HG03571 (cell line): ENCODE measurements around the gene ATP6V0D1.

ENCODE experiments used
- ATAC-seq: cut with Tn5 transposase; IDR thresholded peaks from one replicate; pipeline ENCODE4 v1.9.1; 2021; ENCODE audit not compliant: unreplicated experiment

Gene ATP6V0D1

GRCh38 chr16:67394155-67395104, 86.5 kb downstream of the ATP6V0D1 start:
- ATAC-seq = no peak

DNA sequence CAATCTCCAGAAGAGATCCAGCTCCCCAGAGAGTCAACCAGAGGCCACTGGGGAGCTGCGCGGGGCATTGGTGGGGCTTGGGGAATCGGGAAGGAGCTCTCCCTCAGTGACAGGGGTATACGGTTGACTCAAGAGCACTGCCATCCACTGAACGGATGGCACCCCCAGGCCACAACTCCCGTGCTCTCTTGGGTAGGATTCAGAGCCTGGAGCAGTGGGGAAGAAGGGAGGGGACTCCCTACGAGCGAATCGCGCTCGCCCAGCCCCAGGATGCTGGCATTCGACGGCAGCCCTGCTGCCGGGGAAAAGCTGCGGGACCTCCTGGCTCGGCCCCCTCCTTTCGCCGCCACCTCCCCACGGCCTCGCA, 87.2 kb downstream of the ATP6V0D1 start:
- ATAC-seq = no peak

DNA sequence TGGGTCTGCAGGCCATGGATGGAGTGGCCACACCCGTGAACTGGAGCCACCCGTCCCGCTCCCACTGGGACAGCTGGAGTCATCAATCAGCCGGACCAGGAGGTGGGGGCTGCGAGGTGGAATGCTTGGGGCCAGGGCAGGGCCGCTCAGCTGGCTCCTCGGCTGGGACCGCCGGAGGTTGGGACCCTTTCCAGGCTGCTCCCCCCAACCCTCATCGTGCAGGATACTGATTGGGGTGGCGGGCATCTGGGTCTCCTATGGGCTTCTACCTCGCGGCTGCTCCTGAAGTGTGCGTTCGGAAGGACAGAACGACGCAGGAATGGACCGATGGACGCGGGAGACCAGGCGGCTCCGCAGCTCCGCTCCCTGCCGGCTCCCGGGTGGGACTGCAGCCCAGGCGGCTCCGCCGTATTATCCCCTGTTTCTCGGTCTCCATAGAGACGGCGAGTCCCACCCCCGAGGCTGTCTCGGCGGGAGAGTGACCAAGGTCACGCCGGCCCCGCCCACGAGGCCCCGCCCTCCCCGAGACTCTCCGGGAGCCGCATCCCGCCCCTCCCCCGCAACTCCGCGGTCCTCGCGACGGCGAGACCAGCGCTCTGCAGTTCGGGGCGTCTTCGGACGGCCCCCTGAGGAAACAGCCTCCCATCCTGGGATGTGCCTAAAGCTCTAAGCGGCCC, 87.7 kb downstream of the ATP6V0D1 start, which contains the start of gene TPPP3:
Gene TPPP3 (minus strand): TSS at position 388 of the 677 bp plus-strand sequence. CDS start 2,387 bp downstream, outside the sequence.
- no peak for ATAC-seq

DNA sequence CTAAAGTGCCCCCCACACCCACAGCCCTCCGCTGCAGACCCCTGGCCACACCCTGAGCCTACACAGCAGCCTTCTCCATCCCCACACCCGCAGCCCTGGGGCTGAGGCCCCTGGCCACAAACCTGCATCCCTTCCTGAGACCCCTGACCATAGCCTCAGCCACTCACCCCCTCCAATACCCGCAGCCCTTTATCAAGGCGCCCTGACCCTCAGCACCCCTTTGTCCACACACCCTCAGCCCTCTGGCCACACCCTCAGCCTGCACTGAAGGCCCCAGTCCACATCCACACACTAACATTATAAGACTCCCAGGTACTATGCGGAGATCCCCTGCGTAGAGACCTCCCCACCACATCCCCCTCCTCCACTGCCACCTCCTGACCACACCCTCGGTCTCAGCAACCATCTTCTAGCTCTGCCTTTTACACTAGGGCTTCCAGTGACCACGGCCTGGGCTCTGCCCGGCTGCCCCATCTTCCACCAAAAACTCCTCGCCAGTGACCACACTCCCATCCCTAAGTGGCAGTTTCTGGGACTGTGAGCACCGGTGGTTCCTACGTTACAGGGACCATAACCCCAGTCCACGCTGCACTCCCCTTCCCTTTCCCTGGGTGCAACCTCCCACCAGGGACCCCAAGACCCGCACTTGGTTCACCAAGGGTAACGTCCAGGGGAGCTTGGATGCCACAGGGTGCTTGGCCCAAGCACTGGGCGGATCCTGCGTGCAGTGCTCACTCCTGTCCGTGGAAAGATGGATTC, 88.5 kb downstream of the ATP6V0D1 start:
- no peak for ATAC-seq

DNA sequence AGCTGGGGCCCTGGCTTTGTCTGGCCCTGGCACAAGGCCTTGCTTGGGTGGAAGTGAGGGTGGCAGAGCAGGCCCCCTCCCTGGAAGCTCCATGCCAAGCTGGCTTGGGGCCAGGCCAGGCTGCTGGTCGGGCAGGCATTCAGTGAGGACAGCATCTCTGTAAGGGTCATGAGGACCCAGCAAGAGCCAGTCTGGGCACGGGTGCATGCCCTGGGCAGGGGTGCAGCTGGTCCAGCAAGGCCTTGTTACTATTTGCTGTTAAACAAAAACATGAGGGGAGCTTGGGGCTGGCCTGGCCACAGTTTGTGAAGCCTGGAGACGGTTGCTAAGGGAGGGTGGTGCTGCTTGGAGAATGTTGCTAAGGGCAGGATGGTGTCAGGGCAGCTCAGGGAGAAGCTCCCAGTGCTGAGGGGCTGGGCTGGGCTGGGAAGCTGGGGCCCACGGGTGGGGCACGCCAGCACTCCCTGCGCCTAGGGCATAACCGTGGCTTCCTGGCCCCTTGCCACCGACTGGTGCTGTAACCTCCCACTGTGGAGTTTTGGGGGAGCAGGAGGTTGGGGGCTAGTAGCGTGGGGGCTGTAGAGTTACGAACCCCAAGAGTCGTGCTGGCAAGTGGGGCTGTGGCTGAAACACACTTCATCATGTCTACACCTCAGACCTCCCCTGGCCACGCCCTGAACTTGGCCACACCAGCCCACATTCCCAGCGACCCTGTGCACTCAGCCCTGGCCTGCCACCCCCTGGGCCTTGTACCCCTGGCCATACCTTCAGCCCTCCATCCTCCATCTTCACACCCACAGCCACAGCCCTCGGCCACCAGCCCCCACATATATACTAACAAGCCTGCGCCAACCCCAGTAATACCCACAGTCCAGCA, 89.3 kb downstream of the ATP6V0D1 start:
- ATAC-seq = no peak

GRCh38 chr16:67390816-67391423, 90.0 kb downstream of the ATP6V0D1 start:
- ATAC-seq = no peak

DNA sequence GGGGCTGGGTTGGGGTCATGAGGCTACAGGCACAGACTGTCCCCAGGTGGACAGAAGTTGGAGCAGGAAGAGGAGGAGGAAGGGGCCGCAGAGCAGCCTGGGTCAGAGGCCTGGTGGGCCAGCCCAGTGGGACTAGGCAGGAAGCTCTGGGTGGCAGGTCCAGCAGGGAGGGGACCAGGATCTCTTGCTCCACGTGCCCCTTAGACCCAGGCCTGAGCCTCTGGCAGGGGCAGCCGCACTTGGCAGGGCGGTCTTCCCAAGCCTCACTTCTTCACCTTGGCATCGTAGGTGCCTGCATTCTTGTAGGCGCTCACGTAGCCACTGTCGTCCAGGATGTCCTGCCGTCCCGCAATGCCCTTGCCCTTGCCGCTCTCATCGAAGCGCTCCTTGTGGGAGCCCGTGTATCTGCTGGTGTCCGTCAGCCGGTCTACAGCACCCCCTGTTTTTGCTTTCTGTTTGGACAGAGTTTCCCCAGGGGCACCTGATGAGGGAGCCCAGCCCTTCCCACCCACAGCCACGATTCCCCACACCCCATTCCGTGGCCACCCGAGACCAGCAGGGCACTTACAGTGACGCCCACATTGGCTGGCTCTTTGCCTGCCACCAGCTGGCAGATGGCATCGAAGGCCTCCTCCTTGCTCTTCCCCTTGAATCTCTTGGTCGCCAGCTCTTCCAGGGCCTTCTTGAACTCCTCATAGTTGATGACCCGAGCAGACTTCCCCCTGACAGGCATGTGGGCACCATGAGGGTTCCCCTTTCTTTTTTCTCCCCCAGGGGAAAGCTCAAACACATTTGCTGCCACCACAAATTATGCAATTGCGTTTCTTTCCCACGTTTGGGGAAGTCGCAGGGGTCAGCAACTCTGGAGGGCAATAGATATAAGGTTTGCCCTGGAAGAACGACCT, 90.8 kb downstream of the ATP6V0D1 start:
- no peak for ATAC-seq

- no peak for ATAC-seq
Observed at GRCh38 chr16:67388591-67388990, 92.4 kb downstream of the ATP6V0D1 start.

GRCh38 chr16:67388191-67388590, 92.8 kb downstream of the ATP6V0D1 start:
- no peak for ATAC-seq
